Measurements from ENCODE around the gene SYT9. TPM values are rescaled to one million over a fixed set of nuclear protein-coding genes. Genes with fewer than 3 reads are reported as not detected.

SYT9 gene
- total and polyA plus RNA-seq, 2 of the 8 experiments (the other 6 are each of a cell fraction or from before 2014, with no cell fraction given): 1.5 to 2.9 TPM

DNA sequence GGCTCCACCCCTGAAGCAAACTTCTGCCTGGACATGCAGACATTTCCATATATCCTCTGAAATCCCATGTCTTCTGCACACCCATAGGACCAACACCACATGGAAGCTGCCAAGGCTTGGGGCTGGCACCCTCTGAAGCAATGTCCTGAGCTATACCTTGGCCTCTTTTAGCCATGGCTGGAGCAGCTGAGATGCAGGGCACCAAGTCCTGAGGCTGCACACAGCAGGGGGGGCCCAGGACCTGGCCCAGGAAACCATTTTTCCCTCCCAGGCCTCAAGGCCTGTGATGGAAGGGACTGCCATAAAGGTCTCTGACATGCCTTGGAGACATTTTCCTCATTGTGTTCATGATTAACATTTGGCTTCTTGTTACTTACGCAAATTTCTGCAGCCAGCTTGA is 34.5 kb downstream of the SYT9 start:
- Histone ChIP-seq H2BK120ac (replicated peaks; ENCODE audit: low read depth, low read length) (no peak overlapping the region), H3K9me3 (ENCODE audit: insufficient read depth in 2 of 2, low read depth in 1 of 2, low read length in 1 of 2) (peaks cover 3 to 10% of the 10 kb centered on the region in 2 experiments; a peak in 2 of 4 replicates), H3K18ac (ENCODE audit: extremely low read depth, low read length) (no peak overlapping the region), H2AK5ac (ENCODE audit: low read depth, low read length) (no peak overlapping the region), H3K27me3 (replicated peaks in 1 of 4; ENCODE audit: control insufficient read depth in 3 of 4, extremely low read depth in 1 of 4, insufficient read depth in 3 of 4, low read length in 3 of 4) (no peaks in the 10 kb centered on the region), H3K4me2 (ENCODE audit: insufficient read depth in 1 of 2, low read depth in 2 of 2, low read length in 2 of 2) (no peak overlapping the region), H3K23ac (ENCODE audit: insufficient read length) (no peak overlapping the region), H3K56ac (replicated peaks; ENCODE audit: insufficient read length, low read depth, low read length) (no peak overlapping the region), H3K4me3 (ENCODE audit: extremely low read depth in 1 of 4, insufficient read depth in 2 of 4, low read depth in 3 of 4, low read length in 4 of 4) (no peak overlapping the region), H3K4ac (replicated peaks; ENCODE audit: insufficient read length, low read depth, low read length) (no peak overlapping the region), H3K9ac (replicated peaks in 1 of 4; ENCODE audit: extremely low read depth in 1 of 4, low read depth in 3 of 4, low read length in 3 of 4) (no peak overlapping the region), H2BK20ac (ENCODE audit: low read length) (no peak overlapping the region), H4K5ac (ENCODE audit: insufficient read length, low read depth, low read length) (no peak overlapping the region), H3K4me1 (replicated peaks in 1 of 4; ENCODE audit: control insufficient read depth in 3 of 4, insufficient read depth in 4 of 4, low read length in 3 of 4) (no peaks in the 10 kb centered on the region), H3K36me3 (ENCODE audit: control insufficient read depth in 2 of 4, insufficient read depth in 4 of 4, low read length in 3 of 4) (no peaks in the 10 kb centered on the region), H2BK15ac (ENCODE audit: low read length) (no peak overlapping the region), H3K27ac (ENCODE audit: low read depth, low read length) (no peak overlapping the region), H3K14ac (ENCODE audit: insufficient read length) (no peak overlapping the region), H2BK5ac (ENCODE audit: low read depth, low read length) (no peak overlapping the region), H3K79me2 (ENCODE audit: control insufficient read depth in 1 of 2, insufficient read depth in 2 of 2, low read length in 2 of 2) (no peaks in the 10 kb centered on the region), H3K79me1 (ENCODE audit: low read depth, low read length) (no peaks in the 10 kb centered on the region), H2AFZ (ENCODE audit: low read length) (no peak overlapping the region), H4K91ac (replicated peaks; ENCODE audit: insufficient read length, low read length) (no peak overlapping the region), H4K8ac (ENCODE audit: extremely low read depth, insufficient read depth, low read length) (no peak overlapping the region), H4K20me1 (replicated peaks in 1 of 2; ENCODE audit: control insufficient read depth in 1 of 2, insufficient read depth in 2 of 2, low read length in 2 of 2) (no peaks in the 10 kb centered on the region), H3K23me2 (ENCODE audit: low read depth, low read length) (no peaks in the 10 kb centered on the region; the same call in 1 of the 2 replicates), H2BK12ac (ENCODE audit: low read depth, low read length) (no peak overlapping the region)
- POLR2A ChIA-PET (ENCODE audit: partially characterized antibody): no interaction called here
- 100% methylated on average over 1 of the region's 1 CpG; no CpG with 5 or more reads in 1 of the 2 experiments for WGBS, 2 experiments (ENCODE audit: extremely low coverage in 1 of 2, insufficient coverage in 1 of 2, insufficient read length in 1 of 2, insufficient replicate concordance in 2 of 2, low coverage in 1 of 2, low lambda C conversion rate in 2 of 2, missing lambda C conversion rate in 1 of 2)
- FAIRE-seq: no peak
- TF ChIP-seq KDM5A (IDR thresholded peaks at IDR 0.05; ENCODE audit: low read length) (no peak), POU5F1 (IDR thresholded peaks at IDR 0.05; ENCODE audit: low read depth, low read length) (no peak), TBP (IDR thresholded peaks at IDR 0.05; ENCODE audit: low read depth, low read length) (no peak), RXRA (IDR thresholded peaks at IDR 0.05; ENCODE audit: insufficient read depth, low read depth, low read length) (no peak), SRF (IDR thresholded peaks at IDR 0.05; ENCODE audit: low read depth, low read length) (no peak), GTF2F1 (IDR thresholded peaks at IDR 0.05; ENCODE audit: borderline replicate concordance, low read depth, low read length) (no peak), TAF1 (IDR thresholded peaks at IDR 0.05; ENCODE audit: low read depth, low read length) (no peak), POLR2A (IDR thresholded peaks at IDR 0.05; ENCODE audit: control extremely low read depth in 1 of 2, low read depth in 2 of 2, low read length in 2 of 2) (no peak), RFX5 (IDR thresholded peaks at IDR 0.05; ENCODE audit: borderline replicate concordance, low read depth, low read length) (no peak), JUND (IDR thresholded peaks at IDR 0.05; ENCODE audit: low read length) (no peak), CBX5 (IDR thresholded peaks at IDR 0.05; ENCODE audit: low read depth, low read length) (no peak), KDM4A (IDR thresholded peaks at IDR 0.05; ENCODE audit: low read depth, low read length, severe bottlenecking) (no peak), JUN (IDR thresholded peaks at IDR 0.05; ENCODE audit: low read depth, low read length) (no peak), BACH1 (IDR thresholded peaks at IDR 0.05; ENCODE audit: low read length) (no peak), EGR1 (IDR thresholded peaks at IDR 0.05; ENCODE audit: borderline replicate concordance, low read depth, low read length) (no peak)
- CTCF ChIA-PET (ENCODE audit: partially characterized antibody): interaction anchor here (0.6 kb wide), 1 partner anchor 244 kb away, joined by 3 read pairs; no protein-coding TSS in a partner anchor
- no peak for DNase-seq (ENCODE audit: low read depth in 1 of 2, low spot score in 2 of 2)

Measured in H1 (cell line).